Measurements from ENCODE around the gene SPEM3.

Gene SPEM3

DNA sequence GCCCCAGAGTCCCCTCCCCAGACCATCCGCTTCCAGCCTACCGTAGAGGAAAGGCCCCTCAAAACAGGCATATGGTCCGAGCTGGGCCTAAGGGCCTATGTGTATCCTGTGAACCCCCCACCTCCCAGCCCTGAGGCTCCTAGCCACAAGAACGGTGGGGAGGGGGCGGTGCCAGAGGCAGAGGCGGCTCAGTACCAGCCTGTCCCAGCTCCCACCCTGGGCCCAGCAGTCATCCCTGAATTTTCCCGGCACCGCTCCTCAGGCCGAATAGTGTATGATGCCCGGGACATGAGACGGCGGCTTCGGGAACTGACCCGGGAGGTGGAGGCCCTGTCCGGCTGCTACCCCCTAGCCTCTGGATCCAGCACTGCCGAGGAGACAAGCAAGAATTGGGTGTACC is 7.5 kb upstream of the SPEM3 start:
- no peak for DNase-seq (ENCODE audit: low read depth)

DNA sequence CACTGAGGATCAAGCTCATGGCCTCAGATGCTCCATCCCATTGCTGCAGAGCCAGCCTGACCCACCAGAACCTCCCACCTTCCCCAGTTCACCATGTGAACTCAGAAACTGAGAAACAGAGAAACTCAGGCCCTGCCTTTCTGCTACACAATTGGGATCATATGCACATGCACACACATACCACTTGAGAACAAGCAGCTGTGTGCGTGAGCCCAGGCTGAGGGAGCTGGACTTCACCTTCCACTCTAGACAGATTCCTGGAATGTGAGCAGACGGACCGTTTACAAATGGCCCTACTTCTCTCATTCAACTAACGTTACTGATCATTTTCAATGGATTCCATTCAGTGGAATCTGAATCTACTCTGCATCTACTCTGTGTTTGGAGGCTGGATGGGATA is 5.0 kb upstream of the SPEM3 start:
- DNase-seq (ENCODE audit: low read depth), result no peak

DNA sequence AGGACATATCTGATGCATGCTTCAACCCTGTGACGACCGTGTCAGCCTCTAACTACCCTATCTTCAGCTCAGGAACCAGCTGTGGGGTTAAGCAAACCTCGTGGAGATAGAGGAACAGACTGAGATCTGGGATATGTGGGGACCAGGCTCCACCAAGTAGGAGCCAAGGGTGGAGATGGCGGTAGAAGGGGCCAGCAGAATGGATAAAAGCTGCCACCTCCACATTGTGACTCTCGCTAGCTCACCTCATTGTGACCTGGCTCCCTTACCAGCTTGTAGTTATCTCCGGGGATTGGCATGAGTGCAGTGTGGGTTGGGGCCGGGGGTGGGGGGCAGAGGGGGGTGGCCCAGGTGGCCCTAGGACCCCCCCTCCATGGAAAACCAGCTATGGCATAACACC is 3.3 kb upstream of the SPEM3 start, which contains the start of gene SPEM2:
SPEM2 (plus strand) TSS at position 301 of the 400 bp plus-strand sequence; CDS start at position 374, 73 bp downstream.
- no peak for DNase-seq (ENCODE audit: low read depth)

DNA sequence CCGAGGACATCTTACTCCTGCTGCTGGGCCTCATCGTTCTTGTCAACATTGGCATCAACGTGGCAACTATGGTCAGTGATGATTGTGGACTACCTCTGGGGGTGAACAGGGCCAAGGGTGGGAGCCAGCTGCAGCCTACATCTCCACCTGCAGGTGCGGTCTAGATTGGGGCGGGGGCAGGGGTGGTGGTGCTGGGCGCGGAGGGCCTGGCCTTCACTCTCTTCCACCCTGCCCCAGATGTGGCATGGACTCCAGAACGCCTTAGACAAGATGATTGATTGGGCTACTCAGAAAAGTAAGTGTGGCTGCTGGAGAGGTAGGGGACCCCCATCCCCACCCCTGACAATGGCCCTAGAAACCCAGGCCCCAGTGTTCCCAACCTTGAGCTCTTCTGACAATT is 2.9 kb upstream of the SPEM3 start:
- no peak for DNase-seq (ENCODE audit: low read depth)

DNA sequence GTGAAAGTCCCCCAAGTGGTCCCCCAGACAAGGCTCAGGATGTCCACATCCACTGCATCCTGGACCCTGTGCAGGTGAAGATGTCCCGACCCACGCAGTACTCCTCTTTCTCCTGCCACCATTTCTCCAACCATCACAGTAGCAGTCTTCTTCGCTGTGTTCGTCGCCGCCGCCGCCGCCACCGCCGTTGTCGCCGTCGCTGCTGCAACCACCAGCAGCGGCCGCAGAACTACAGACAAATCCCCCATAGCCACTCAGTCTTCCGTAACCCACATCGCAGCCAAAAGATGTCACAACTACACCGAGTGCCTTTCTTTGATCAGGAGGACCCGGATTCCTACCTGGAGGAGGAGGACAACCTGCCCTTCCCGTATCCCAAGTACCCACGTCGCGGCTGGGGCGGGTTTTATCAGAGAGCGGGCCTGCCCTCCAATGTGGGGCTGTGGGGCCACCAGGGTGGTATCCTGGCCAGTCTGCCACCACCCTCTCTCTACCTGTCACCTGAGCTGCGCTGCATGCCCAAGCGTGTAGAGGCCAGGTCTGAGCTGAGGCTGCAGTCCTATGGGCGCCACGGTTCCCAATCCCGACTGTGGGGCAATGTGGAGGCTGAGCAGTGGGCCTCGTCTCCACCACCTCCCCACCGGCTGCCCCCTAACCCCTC is 2.3 kb upstream of the SPEM3 start:
- no peak for DNase-seq (ENCODE audit: low read depth)

DNA sequence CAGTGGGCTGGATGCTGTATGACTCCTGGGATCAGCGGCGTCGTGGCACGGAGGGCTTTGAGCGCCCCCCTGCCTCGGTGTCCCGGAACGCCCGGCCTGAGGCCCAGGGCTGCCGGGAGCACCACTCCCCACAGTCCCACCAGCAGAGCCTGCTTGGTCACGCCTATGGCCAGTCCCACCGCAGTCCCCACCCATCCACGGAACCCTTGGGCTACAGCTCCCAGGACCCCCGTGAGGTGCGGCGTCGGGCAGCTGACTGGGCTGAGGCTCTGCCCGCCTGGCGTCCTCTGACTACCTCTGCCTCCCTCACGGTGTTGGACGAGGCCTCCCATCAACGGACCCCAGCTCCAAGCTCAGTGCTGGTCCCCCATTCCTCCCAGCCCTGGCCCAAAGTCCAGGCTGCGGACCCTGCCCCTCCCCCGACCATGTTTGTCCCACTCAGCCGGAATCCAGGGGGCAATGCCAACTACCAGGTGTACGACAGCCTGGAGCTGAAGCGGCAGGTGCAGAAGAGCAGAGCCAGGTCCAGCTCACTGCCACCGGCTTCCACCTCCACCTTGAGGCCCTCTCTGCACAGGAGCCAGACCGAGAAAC is 1.7 kb upstream of the SPEM3 start:
- DNase-seq (ENCODE audit: low read depth), result no peak

DNA sequence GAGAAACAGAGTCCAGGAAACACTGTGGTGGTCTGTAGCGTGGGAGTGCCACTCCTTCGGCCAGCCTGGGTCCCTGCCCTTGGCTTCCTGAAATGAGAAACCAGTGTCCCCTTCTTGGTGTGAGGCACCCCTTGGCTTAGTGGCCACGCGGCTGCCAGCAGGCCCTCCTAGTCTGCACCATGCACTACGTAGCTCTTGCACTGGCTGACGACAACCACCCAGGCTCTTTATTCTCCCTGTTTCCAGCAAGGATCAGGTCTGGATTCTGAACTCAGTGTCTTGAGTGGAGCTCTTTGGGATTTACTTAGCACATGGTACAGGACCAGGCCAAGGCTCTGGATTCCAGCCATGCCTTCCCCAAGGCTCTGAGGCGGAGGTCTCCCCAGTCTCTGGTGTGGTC is 1.1 kb upstream of the SPEM3 start:
- DNase-seq (ENCODE audit: low read depth), result no peak

DNA sequence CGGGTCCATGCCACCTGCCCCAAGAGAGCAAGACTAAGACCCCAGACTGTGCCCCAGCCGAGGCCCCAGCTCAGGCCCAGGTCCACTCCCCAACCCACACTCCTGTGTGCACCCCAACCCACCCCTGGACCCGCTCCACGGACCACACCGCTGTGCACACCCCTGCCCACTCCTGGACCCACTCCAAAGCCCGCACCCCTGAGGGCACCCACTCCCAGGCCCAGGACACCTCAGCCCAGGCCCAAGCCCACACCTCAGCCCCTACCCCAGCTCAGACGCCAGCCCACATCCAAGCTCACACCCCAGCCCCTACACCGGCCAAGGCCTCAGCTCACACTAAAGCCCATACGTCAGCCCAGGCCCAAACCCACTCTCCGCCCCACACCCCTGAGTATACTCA is 1.1 kb downstream of the SPEM3 start:
- DNase-seq (ENCODE audit: low read depth), result no peak

DNA sequence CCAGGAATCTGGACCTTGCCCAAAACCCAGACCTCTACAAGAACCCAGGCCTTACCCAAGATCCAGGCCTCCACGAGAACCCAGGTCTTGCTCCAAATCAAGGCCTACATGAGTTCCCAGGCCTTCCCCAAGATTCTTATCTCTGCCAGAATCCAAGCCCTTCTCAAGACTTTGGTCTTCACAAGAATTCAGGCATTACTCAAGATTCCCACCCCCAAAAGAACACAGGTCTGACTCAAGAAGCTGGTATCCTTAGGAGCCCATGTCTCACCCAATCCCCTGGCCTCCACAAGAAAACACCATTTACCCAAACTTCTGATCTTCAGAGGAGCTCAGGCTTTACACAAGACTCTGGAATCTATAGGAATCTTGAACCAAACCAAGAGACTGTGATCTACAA is 2.6 kb downstream of the SPEM3 start:
- no peak for DNase-seq (ENCODE audit: low read depth)

DNA sequence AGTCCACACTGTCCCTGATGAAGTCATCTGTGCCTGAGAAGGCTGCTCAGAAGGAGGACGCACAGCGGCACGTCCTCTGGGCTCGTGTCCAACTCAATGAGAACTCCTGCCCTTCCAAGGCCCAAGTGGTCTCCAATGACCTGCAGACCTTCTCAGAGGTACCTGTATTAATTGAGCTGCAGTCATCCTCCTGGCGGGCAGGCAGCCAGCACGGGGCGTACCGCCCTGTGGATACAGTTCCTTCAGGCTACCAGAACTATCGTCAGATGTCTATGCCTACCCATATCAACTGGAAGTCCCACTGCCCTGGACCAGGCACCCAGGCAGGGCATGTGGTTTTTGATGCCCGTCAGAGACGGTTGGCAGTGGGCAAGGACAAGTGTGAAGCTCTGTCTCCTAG is 3.6 kb downstream of the SPEM3 start:
- no peak for DNase-seq (ENCODE audit: low read depth)

DNA sequence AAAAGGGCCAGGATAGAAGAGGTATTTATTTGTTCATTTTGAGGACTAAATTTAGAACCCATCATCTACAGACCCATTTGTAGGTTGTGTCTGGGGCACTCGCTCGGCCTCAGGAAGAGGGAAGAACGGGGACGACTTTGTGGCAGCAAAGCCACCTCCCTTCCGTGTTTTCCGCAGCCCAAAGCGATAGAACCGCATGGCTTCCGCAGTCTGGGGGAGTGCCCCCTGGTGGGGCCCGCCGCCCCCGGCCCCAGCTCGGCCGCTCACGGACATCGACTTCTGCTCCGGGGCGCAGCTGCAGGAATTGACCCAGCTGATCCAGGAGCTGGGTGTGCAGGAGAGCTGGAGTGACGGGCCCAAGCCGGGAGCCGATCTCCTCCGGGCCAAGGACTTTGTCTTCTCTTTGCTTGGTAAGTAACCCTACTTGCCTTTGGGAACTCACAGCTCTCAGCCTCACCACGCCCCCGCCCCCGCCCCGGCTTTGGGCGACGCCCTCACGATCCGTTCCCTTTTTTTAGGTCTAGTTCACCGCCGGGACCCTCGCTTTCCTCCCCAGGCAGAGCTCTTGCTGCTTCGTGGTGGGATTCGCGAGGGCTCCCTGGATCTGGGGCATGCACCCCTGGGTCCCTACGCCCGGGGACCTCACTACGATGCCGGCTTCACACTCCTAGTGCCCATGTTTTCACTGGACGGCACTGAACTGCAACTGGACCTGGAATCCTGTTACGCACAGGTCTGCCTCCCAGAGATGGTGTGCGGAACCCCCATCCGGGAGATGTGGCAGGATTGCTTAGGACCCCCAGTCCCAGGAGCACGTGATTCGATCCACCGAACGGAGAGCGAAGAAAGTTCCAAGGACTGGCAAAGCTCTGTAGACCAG is 7.3 kb downstream of the SPEM3 start:
- DNase-seq (ENCODE audit: low read depth), result peak; percentile 47

DNA sequence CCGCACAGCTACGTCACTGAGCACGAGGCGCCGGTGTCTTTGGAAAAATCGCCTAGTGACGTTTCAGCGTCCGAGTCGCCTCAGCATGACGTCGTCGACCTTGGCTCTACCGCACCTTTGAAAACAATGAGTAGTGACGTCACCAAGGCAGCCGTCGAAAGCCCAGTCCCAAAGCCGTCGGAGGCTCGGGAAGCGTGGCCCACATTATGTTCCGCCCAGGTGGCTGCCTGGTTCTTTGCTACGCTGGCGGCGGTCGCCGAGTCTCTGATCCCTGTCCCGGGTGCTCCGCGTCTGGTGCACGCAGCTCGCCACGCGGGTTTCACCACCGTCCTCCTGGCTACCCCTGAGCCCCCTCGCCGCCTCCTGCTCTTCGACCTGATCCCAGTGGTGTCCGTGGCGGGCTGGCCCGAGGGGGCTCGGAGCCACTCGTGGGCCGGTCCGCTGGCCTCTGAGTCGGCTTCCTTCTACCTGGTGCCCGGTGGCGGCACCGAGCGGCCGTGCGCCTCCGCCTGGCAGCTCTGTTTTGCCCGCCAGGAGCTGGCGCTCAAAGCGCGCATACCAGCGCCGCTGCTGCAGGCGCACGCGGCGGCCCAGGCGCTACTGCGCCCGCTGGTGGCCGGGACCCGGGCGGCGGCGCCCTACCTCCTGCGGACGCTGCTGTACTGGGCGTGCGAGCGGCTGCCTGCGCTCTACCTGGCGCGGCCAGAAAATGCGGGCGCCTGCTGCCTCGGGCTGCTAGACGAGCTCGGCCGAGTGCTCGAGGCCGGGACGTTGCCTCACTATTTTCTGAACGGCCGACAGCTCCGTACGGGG is 8.1 kb downstream of the SPEM3 start:
- DNase-seq (ENCODE audit: low read depth), result peak; percentile 59

DNA sequence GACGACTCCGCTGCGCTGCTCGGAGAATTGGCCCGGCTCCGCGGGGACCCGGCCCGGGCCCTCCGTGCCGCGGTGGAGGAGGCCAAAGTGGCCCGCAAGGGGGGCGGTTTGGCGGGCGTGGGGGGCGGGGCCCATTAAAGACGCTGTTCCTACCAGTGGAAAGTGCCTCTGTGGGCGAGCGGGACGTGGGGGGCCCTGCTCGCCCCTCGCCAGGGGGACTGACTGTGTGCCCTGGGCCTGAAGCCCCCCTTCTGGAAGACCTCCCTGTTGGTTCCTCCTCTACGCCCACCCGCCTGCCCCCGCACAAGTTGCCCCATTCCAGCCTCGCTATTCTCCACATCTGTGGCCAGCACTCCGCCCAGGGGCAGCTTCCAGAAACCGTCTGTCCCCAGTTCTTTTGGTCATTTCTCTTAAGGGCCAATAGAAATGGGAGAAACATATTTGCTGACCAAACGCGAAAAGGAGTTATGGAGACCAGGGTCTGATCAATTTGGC is 8.8 kb downstream of the SPEM3 start:
- no peak for DNase-seq (ENCODE audit: low read depth)

DNA sequence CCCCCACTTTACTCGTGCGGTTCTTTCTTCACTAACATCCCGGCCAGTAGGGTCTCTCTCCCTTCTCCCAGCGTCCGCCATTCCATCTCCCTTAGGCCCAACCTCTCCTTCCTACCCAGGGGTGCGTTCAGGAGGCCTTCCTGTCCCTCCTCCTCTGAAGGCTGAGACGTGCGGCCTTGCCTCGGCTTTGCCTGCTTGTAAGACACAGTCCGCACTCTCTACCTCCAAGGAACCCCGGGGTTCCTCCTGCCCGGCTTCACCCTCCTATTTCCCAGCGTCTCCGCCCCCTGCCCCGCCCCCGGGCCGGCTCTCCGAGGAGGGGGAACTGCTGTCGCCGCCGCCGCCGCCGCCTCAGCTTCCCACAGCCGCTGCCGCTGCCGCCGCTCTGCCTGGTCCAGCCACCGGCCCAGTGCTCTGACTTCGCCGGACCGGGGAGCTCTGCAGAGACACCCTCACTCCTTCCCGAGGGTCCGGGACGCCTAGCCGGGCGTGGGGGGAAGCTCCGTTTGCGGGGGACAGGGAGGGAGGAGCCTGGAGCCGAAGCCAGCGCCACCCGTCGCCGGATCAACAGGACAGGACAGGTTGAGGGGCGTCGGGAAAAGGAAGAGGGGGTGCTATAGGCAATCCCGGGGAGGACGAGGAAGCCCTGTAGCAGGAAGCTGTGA is 9.4 kb downstream of the SPEM3 start:
- DNase-seq (ENCODE audit: low read depth), result no peak

DNA sequence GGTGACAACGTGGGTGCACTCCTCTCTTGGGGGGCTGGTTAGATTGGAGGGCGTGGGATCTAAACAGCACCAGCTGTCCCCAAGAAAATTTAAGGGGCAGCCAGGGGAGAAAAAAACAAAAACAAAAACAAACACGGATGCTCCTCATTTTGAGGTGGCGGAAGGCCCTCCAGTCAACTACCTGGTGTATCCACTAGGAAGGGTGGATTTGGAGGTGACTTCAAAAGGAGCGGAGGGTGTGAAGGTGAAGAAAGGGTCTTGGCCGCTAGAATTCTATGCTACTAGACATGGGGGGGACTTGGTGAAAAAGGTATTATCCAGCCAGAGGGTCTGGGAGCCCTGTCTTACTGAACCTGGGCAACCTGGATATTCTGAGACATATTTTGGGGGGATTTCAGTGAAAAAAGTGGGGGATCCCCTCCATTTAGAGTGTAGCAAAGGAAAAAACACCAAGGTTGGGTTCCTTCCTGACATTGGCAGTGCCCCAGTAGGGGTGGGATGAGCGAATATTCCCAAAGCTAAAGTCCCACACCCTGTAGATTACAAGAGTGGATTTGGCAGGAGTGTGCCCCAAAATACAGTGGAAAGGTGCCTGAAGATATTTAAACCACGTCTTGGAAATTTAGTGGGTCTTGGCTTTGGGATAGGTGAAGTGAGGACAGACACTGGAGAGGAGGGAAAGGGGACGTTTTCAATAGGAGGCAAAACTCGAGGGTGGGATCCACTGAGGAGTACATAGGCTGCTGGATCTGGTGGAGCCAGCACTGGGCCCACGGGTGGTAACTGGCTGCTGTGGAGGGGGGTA is 10.2 kb downstream of the SPEM3 start:
- DNase-seq (ENCODE audit: low read depth), result no peak

DNA sequence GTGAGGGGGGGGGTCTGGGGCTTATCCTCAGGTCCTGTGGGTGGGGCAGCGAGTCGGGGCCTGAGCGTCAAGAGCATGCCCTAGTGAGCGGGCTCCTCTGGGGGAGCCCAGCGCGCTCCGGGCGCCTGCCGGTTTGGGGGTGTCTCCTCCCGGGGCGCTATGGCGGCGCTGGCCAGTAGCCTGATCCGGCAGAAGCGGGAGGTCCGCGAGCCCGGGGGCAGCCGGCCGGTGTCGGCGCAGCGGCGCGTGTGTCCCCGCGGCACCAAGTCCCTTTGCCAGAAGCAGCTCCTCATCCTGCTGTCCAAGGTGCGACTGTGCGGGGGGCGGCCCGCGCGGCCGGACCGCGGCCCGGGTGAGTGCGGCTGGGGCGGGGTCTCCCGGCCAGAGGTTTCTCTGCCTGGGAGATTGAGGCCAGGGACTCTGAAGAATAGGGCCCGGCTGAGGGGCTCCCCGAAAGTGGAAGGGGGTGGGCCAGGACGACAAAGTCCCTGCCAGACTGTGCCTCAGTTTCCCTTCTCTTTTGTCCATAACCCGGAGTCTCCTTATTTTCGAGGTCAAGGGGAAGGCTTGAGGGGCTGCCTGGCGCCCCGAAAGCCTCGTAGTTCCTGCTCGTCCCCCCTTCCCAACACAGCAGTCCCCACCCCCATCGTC is 10.9 kb downstream of the SPEM3 start, which contains the start of gene FGF11:
FGF11 (plus strand) TSS at position 51 of the 651 bp plus-strand sequence; CDS start at position 160, 109 bp downstream.
- no peak for DNase-seq (ENCODE audit: low read depth)

DNA sequence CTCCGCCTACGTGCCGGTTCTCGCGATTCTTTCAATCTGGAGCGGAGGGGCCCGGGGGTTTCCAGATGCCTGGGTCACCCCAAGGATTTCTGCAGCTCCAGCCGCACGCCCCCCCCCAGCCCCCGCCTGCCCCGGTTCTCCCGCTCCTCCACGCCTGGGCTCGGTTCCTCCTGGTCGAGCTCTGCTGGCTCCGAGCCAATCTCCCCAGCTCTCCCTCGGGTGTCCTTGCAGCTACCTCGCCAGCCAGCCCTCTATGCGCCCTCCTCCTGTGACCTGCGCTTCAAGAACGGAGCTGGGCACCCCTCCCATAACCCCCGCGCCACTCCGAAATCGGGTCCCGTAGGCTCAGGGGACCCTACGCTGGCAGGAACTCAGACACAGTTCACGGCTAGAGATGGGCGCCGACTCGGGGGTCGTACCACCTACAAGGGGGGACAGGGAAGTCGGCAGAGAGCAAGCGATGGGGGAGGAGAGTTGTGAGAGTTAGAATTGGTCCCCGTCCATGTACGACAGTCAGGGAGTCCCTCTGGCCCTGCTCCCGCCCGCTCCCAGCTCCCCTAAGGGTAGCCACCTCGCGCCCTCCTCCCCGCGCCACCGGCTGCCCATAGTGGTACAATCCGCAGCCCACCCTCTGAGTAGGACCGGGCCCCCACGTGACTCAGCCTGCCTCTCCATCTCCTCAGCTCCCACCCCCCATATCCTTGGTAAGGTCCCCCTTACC is 11.6 kb downstream of the SPEM3 start:
- DNase-seq (ENCODE audit: low read depth), result peak; percentile 14

DNA sequence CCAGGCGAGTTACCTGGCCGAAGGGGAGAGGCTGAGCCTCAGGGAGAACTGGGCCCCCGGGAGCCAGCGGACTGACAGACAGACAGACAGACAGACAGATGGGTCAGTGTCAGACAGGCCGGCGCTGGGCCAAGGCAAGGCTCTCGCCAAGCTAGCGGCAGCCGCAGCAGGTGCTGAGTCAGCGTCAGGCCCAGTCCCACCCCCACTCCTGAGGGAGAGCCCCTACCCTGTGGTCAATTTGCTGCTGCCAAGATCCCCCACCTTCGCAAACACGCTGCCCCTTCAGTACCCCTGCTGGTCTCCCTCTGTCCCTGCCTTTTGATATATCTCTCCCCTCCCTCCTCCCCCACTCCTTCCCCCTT is 12.2 kb downstream of the SPEM3 start:
- no peak for DNase-seq (ENCODE audit: low read depth)

DNA sequence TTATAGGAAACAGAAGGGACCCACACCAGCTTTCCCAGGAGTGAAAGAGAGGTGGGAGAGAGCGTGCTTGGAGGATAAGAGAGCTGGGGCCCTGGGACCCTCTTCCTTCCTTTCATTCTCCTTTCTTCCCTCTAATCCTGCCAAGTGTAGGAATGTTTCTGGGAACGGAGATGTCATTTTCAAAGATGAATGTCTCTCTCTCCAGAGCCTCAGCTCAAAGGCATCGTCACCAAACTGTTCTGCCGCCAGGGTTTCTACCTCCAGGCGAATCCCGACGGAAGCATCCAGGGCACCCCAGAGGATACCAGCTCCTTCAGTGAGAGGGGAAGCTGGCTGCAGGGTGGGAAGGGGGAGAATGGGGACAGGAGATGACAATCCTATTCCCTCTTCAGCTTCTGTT is 12.6 kb downstream of the SPEM3 start:
- no peak for DNase-seq (ENCODE audit: low read depth)

Measured in T-helper 22 cell (primary cell).